NCI-H1417 treated with DMSO at 0.1 percent for 48 hours (cell line): ENCODE data around the gene RGPD4.

ENCODE experiments used
- DNase-seq: peaks from one replicate; lab custom pipeline; 2025; lab: John Stamatoyannopoulos, UW

Gene RGPD4

GRCh38 chr2:107927034-107927534, 100.4 kb downstream of the RGPD4 start:
- DNase-seq, result no peak

DNA sequence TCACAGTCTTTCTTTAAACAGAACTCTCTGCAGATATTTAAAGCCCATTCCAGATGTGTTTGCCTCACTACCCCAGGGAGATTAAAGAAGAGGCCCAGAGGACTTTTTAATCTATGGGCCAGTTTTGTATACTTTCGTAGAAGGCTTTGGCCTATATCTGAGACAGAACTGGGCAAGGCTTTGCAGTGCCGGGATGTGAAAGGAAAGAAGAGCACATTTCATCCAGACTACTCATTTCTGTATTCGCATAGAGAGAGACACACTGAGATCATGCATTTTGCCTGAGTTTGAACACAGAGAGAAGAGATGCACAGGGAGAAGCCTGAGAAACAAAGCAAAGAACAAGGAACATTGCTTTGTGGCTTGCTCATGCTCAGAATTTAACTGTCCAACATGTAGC, 104.7 kb downstream of the RGPD4 start:
- no peak for DNase-seq

- no peak for DNase-seq
Measured at GRCh38 chr2:107932488-107932887, 105.8 kb downstream of the RGPD4 start.

GRCh38 chr2:107932979-107933378, 106.3 kb downstream of the RGPD4 start:
- no peak for DNase-seq

DNA sequence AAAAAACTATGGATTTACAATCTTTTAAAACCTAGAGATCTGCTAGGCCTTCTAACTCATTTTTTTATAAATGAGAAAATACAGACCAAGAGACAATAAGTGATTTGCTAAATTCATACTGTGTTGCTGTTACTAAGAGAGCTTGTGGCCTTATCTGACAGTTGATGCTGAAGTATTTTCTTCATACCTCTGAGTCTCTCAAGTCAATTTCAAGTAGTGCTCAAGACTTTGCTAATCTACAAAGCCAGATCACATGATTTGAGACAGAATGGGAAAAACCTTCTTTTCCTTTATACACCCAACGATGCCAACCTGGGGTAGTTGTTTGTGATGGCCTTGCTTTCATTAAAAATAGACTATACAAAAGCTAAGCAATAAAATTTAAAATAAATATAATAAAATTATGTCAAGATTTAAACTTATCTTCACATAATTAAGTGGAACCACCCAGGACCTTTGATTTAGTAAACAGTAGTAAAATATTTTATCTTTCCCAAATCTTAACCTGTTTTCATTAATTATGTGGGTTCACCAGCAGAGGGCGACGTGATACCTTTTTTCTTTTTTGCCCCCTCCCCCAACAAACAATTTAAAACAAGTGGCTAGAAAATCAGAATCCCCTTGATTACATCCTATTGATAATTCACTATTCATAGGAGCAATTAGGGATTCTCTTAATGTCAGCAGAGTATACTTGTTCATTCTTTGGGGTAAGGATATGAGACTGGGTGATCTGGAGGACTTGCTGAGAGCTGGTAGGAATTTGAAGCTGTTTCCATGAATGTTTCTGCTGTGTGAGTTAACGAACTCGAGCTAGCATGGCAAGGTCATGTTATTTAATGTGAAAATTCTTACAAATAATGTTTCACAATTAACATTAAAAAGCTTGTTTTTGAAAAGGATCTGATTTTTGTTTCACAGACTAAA, 110.0 kb downstream of the RGPD4 start:
- no peak for DNase-seq
